CD4-positive, alpha-beta T cell treated with Interleukin-10 for 1 hour (primary cell): ENCODE measurements around the gene SEMA3B.
A peak's percentile ranks its signal among the peaks of the same experiment; 100 is the strongest.
"Not testable (repeated sequence)": the region's sequence is repeated elsewhere in the genome, so short reads cannot be mapped to it uniquely, and the experiment has no call there.

Source experiments
- DNase-seq: peaks from one replicate; pipeline ENCODE4 v3.0.0-alpha.2; 2020

Gene SEMA3B

GRCh38 chr3:50268703-50269451 is at the start of gene SEMA3B:
Gene SEMA3B (plus strand): TSS chr3:50269147. CDS start chr3:50269241, 94 bp downstream.
- no peak for DNase-seq

DNA sequence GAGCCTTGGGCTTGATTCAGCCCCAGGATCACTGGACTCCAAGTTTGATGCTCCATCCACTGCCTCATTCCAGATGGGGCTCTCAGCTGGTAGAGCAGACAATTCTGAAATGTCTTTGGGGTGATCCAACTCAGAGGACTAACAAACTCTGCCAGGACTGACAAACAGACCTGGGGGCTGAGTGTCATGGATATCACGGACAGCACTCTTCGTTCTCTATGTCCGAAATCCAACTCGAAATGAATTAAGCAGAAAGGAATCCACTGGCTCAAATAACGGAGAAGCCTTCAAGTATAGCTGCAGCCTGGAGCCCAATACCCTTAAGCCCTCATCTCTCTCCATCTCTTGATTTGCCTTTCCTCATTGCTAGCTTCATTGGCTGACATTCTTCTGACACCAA is 49.7 kb upstream of the SEMA3B start:
- no peak for DNase-seq

DNA sequence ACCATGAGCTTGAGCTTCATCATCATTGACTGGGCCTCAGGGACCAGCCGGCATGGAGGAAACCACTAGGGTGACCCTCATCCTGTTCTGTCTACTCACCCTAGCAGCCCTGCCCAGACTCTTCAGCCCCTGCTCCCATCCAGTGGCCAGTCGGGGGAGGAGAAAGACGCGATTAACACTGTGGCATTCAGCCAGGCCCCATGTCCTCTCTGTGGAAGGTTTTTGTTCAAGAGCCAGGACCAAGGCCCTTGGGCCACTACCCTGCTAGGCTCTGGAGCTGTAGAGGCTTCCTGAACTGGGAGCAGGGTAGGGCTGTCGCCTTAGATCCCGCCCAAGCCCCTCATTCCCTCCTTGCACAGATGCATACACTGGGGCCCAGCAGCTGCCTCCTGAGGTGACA is 48.8 kb upstream of the SEMA3B start:
- no peak for DNase-seq

DNA sequence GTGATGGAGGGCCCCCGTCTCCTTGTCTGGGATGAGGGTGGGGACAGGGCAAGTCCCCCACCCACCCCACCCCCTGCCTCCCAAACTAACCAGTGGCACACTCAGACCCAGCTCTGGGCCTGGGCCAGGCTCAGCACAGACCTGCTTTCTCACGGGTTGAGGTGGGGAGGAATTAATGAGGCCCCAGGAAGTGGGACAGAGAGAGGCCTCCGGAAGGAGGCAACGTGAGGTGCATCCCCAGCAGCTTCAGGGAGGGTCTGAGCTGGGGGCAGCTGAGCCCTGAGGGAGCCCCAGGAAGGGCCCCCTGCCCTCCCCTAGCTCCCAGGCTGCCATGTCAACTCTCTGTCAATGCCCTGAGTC is 47.9 kb upstream of the SEMA3B start:
- no peak for DNase-seq

DNA sequence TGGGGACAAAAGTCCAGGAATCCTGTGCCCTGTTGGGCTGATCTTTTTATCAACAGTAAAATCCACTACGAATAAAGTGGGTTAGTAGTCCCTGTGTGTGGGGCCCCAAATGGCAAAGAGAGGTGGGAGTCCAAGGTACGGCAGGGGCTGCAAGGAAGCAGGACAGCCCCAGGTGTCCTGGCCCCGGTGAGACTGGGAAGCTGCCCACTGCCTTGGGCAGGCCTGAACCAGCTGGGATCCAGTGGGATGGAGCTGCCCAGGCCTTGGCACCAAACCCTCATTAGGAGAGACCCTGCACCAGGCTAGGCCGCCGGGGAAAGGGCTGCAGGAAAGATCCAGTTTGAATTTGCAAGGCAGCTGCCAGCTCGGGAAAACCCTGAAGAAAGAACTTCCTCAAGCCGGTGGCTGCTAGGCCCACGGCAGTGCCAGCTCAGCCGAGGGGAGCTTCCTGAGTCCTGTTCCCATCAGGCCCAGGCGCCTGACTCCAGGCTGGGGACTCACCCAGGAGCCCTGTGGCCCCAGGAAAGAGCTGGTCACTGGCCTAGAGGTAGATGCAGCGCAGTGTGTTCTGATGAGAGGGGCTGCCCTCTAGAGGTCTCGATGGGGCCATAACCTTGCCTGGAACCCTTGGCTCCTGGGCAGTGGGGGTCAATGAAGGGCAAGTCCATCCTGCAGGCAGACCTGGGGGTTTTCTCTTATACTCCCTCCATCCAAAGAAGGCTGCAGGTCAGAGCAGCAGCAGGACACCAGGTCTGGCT is 47.4 kb upstream of the SEMA3B start:
- no peak for DNase-seq

- DNase-seq: no peak
Observed at GRCh38 chr3:50222169-50222528, 46.8 kb upstream of the SEMA3B start.

DNA sequence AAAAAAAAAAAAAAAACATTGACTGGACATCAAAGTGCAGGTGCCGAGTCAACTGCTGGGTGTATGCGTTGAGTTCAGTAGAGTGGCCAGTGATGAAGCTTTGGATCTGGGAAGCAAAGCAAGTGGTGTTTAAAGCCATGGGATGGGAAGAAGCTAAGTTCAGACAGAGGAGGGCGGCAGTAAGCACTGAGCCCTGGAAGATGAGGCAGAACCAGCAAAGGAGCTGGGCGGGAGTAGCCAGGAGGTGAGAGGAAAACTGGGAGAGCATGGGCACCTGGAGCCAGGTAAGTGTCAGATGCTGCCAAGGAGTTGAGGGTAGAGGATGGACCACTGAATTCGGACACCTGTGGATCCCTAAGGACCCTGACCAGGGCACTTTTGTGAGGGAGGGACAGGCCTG is 44.3 kb upstream of the SEMA3B start:
- no peak for DNase-seq

- peak; percentile 46 for DNase-seq
Observed at GRCh38 chr3:50226888-50227389, 42.0 kb upstream of the SEMA3B start.

GRCh38 chr3:50227390-50228183 is 41.4 kb upstream of the SEMA3B start:
- peak; percentile 93 for DNase-seq

GRCh38 chr3:50228184-50228763 is 40.7 kb upstream of the SEMA3B start:
- not testable (repeated sequence) for DNase-seq

- no peak for DNase-seq
Observed at GRCh38 chr3:50229490-50229889, 39.5 kb upstream of the SEMA3B start.

DNA sequence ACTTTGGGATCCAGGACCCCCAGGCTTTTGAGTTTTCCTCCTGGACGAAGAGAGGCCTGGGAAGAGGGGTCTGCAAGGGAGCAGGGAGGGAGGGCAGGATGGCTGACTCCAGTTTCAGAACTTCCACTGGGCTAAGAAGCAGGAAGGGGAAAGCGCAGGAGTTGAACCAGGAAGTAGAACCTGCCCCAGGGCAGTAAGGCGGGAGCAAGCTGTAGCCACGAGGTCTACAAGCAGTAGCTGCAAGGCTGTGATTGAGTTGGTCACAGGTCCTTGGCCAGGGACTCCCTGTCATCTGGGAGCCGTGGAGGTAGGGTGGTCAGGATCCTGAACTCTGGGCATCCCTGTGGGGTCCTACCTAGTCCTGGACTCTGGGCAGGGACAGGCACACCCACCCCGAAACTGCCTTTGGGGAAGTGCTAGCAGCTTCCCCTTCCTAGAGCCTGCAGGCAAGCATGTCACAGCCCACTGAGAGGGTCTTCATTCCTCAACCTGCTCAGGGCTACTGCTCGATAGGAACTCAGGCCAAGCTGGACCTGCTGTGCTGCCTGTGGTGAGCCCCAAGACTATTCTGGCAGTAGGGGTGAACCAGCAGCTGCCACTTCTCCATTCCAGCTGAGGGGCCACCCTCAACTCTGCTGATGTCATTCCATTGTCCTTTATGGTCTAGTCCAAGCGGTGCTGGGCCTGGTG is 38.7 kb upstream of the SEMA3B start:
- no peak for DNase-seq

DNA sequence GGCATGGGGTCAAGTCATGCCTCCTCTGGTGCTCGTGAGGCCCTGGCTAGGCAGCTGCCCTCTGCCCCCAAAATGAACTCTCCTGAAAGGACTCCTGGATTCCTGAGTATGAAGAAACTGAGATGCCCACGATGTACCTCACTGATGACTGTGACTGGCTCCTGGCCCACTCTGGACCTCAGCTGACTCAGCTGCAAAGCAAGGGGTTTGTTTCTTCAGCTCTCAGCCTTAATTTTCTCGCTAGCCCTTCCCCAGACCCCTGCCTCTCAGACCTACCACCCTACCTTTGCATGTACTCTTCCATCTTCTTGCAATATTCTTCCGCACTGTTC is 38.2 kb upstream of the SEMA3B start:
- no peak for DNase-seq

DNA sequence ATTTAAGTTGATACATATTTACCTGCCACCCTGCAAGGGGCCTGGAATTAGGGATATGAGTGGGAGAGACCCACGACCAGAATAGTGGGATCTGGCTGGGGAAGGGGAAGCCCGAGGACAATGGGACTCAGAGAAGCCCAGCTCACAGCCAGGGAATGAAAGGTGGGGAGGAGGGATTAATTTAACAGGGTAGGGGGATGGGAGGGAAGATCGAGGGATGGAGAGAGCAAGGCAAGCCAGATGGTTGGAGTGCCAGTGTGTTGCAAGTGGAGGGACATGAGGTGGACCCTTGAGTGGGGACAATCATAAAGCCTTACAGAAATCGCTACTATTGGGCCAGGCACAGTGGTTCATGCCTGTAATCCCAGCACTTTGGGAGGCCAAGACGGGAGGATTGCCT is 37.4 kb upstream of the SEMA3B start:
- no peak for DNase-seq

GRCh38 chr3:50232303-50232702 is 36.6 kb upstream of the SEMA3B start:
- DNase-seq: no peak

GRCh38 chr3:50233176-50233575 is 35.8 kb upstream of the SEMA3B start:
- DNase-seq: no peak

DNA sequence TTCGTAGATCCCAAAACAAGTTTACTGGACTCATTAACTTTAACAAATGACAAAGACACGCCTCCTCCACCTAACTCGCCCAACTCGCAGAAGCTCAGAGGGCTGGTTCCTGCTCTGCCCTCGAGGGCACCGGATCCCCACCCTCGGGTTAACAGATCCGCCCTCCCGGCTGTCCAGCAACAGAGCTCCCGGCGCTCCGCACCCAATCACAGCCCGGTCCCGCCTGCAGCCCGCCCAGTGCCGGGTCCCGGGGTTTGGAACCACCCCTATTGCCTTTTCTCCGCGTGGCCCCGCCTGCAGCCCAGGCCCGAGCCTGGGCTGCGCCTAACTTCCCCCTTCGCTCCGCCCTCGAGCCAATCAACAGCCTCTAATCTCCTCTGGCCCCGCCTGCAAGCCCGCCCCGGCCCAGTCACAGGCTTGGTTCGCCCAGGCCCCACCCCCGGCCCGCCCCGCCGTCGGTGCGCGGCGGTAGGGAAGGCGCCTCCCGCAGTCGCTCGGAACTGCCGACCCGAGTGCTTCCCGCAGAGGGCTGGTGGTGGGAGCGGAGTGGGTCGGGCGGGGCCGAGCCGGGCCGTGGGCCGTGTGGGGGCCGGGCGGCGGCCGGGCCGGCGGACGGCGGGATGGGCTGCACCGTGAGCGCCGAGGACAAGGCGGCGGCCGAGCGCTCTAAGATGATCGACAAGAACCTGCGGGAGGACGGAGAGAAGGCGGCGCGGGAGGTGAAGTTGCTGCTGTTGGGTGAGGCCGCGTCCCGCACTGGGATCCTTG is 33.0 kb upstream of the SEMA3B start, which contains the start of gene GNAI2:
TSS of gene GNAI2 (plus strand) at position 489 of the 768 bp plus-strand sequence. CDS start at position 621, 132 bp downstream.
- DNase-seq: peak; percentile 99

DNA sequence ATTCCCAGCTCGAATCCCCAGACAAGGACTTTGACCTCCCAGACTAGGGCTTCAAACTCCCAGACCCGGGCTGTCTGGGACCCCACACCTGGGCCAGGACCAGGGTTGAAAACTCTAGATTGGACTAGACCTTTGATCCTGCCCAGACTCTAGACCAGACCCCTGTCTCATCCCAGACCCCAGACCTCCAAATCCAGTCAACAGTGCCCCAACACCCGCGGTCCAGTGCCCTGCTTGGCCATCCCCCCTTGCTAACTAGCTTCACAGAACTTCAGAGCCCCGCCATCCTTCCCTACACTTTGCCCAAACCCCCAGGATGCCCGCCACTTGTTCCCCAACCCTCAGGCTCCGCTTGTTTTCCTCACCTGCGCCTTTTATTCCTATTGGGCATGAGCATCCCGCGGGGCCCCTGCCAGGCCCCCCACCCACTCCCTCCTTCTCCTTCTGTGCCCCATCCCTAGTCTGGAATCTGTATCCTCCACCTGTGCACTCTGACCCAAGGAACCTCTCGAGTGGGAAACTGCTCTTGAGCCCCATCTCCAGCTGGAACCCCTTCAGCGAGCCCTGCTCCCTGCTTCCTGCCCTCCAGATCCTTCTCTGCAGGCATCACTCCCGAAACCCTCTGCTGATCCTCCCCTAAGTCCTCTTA is 32.3 kb upstream of the SEMA3B start:
- DNase-seq: no peak

- peak; percentile 45 for DNase-seq
Observed at GRCh38 chr3:50237133-50237651, 31.8 kb upstream of the SEMA3B start.

DNA sequence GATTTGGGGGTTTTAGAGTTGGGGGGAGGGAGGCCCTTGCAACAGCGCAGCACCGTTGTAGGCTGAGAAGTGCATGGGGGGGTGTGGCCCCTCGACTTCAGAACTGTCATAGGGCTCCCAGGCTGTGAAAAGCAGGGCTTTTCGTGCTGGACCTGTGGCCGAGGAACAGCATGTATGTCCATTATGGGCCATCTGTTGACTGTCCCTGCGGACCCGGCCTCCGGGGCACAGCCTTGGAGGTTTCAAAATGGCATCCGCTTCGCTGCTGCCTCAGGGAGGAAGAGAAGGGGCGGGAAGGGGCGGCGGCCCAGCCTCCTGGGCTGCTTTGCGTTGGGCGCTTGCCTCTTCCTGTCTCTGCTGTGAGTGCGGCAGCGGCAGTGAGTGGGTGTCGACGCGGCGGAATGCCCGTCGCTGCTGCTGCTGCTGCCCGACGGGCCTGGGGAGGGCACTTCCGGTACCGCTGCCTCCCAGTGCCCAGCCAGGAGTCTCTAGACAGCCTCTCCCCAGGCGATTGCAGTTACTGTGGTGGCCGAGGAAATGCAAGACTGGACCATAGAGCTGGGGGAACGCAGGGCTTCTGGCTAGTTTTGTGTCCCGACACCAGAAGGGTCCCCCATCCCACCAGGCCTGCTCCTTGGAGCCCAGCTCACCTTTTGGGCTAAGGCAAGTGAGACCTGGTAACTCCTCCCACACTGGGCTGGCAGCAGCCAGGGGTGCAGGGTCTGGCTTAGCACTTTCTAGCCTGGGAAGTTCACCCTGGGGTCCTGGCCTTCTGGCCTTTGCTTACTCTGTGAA is 31.0 kb upstream of the SEMA3B start:
- peak; percentile 88 for DNase-seq
